Esophagus squamous epithelium (tissue), 5 donors: ENCODE results near the gene GAS7. TPM values are rescaled to one million over a fixed set of nuclear protein-coding genes. Genes with fewer than 3 reads are reported as not detected.
A peak's percentile ranks its signal among the peaks of the same experiment; 100 is the strongest.

ENCODE experiments used
- DNase-seq: peaks from one replicate; lab custom pipeline; 2025; lab: John Stamatoyannopoulos, UW
- H3K27ac ChIP-seq, 4 donors: fragments of 200-600 bp; sonication (generic); one replicate each; pipeline ENCODE4 v1.5.1; 2016 to 2019; ENCODE audit warnings: mild to moderate bottlenecking in 1 of 4
- H3K27me3 ChIP-seq, 4 donors: fragments of 200-600 bp; sonication (generic); 1 replicate in 3 of 4; 2 replicates in 1 of 4; pipeline versions ENCODE4 v1.5.1 to v1.6.0; 2017 to 2021; ENCODE audit warnings: antibody characterized with exemption in 1 of 4
- H3K36me3 ChIP-seq, 3 donors: fragments of 200-600 bp; sonication (generic); one replicate each; pipeline ENCODE4 v1.5.1; 2016 to 2019
- H3K4me1 ChIP-seq, 3 donors: fragments of 200-600 bp; sonication (generic); one replicate each; pipeline ENCODE4 v1.5.1; 2017 to 2019
- H3K4me3 ChIP-seq, 4 donors: fragments of 200-600 bp; sonication (generic); 1 replicate in 3 of 4; 2 replicates in 1 of 4; pipeline ENCODE4 v1.5.1; 2016 to 2019; ENCODE audit warnings: mild to moderate bottlenecking in 2 of 4, moderate library complexity in 1 of 4
- H3K9me3 ChIP-seq, 3 donors: fragments of 200-600 bp; sonication (generic); one replicate each; pipeline ENCODE4 v1.5.1; 2016 to 2019
- CTCF ChIP-seq, 6 experiments: fragments of 450-650 bp in 4 of 6; fragments of 200-600 bp in 2 of 6; sonication (generic) in 2 of 6; IDR thresholded peaks; one replicate each; pipeline ENCODE4 v1.5.1; 2016 to 2019; ENCODE audit warnings: antibody characterized with exemption in 6 of 6, mild to moderate bottlenecking in 4 of 6, moderate library complexity in 4 of 6
- POLR2A ChIP-seq, 4 donors: fragments of 450-650 bp; IDR thresholded peaks; one replicate each; pipeline ENCODE4 v1.6.1; 2017; ENCODE audit warnings: antibody characterized with exemption in 4 of 4, mild to moderate bottlenecking in 4 of 4, moderate library complexity in 3 of 4
- WGBS, 2 donors: methylation state at CpG; one replicate each; pipeline ENCODE4 v1.1.5; 2018; 5-methylcytosine and 5-hydroxymethylcytosine counted together
- intact Hi-C: fragments of 100-400 bp; cut with DNase I; formaldehyde crosslinking; loops from one replicate; pipeline ENCODE4 v1.15.0; 2022
- total RNA-seq, 4 donors: library from RNA; depleted of rRNA; stranded (reverse); fragments of >200 nt; gene quantifications; one replicate each; pipeline ENCODE4 v1.1.0, GENCODE V29; 2016
- donor health status: DM: yes; HTN: yes; CAD: no.

The GAS7 gene
- total RNA-seq, 4 donors from 2014 or later: 16.8 to 39.1 (median 30.1) TPM

DNA sequence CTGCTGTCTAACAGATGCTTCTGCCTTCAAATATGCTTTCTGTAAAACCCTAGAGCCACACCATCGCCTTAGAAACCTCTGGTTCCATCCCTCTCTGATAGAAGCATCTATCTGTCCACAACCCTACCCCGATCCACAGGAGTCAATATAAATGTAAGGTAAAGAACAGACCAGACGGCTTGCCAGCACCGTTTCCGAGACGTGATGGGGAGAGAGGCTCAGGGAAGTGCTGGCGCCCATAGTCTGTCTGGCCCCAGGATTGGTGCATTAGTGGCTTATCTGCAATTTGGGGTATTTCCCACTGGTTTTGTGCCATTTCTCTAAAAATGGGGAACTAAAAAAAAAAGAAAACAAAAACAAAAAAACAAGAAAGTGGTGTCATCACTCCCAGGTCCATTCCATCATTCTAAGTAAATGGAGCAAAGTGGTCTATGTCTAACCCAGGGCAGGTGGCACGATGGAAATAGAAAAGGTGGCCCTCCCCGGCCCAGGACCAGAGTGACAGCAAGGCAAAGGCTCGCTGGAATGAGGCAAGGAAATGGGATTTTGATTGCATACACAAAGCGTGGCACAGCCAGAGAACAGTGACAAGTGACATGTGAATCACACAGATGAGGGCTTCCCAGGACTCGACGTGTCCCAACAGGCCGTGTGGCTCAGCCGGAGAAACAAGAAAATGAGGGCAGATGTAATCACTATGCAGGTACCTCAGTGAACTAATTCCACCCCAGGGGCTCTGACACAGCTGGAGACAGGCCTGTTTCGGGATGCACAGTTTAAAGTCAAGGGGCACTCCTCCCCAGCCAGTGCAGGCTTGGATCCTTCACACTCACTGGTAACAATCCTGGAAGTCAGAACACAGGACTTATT is 125.6 kb downstream of the GAS7 start:
- TF ChIP-seq CTCF (IDR thresholded peaks at IDR 0.05): no peak
- TF ChIP-seq POLR2A (IDR thresholded peaks at IDR 0.05): no peak
- Histone ChIP-seq H3K27ac (peak overlapping the region; percentile 34 to 63 (median 42)), H3K27me3 (no peaks in the 10 kb centered on the region), H3K4me1 (peaks cover 26 to 82% (median 27%) of the 10 kb centered on the region in 3 donors), H3K36me3 (no peaks in the 10 kb centered on the region), H3K9me3 (no peaks in the 10 kb centered on the region), H3K4me3 (no peak overlapping the region)
- intact Hi-C loops: no loop called here
- WGBS, 2 donors: 65 to 72% methylated on average over 15 of the region's 16 CpGs
- DNase-seq: no peak

GRCh38 chr17:10072086-10072485 is 126.3 kb downstream of the GAS7 start:
- Histone ChIP-seq H3K4me1 (peaks cover 26 to 75% (median 27%) of the 10 kb centered on the region in 3 donors), H3K4me3 (no peak overlapping the region), H3K36me3 (no peaks in the 10 kb centered on the region), H3K27ac (peak overlapping the region in 2 of 4 donors; percentile 47 to 63), H3K9me3 (no peaks in the 10 kb centered on the region), H3K27me3 (no peaks in the 10 kb centered on the region)
- TF ChIP-seq POLR2A (IDR thresholded peaks at IDR 0.05) (no peak), CTCF (IDR thresholded peaks at IDR 0.05) (no peak)
- intact Hi-C loops: no loop called here
- DNase-seq: no peak
- 91 to 100% methylated on average over 4 of the region's 4 CpGs for WGBS, 2 donors

GRCh38 chr17:10071141-10071540 is 127.3 kb downstream of the GAS7 start:
- WGBS, 2 donors: 72 to 89% methylated on average over 4 to 5 of the region's 6 CpGs
- H3K36me3 ChIP-seq: no peaks in the 10 kb centered on the region
- H3K4me1 ChIP-seq: peaks cover 26 to 73% (median 27%) of the 10 kb centered on the region in 3 donors
- DNase-seq: no peak
- H3K4me3 ChIP-seq: no peak overlapping the region
- intact Hi-C loops: no loop called here
- no peak overlapping the region for H3K27ac ChIP-seq
- no peaks in the 10 kb centered on the region for H3K9me3 ChIP-seq
- H3K27me3 ChIP-seq: no peaks in the 10 kb centered on the region
- TF ChIP-seq CTCF (IDR thresholded peaks at IDR 0.05) (no peak), POLR2A (IDR thresholded peaks at IDR 0.05) (no peak)

DNA sequence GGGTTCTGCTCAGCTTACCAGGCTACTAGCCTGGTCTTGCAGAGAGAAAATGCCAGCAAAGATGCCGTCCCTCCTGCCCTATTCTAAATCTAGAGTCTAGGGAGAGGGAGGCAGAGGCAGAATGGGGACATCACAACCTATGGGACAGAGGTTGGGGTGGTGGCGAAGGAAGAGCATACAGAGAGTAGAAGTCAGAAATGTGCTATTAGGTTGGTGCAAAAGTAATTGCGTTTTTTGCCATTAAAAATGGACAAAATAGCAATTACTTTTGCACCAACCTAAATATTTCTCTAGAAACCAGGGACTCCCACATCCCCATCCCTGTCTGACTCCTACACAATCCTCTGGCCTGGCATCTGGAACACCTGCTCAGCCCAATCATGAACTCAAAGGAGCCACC is 127.7 kb downstream of the GAS7 start:
- no peak overlapping the region for H3K4me3 ChIP-seq
- H3K4me1 ChIP-seq: peaks cover 26 to 74% (median 27%) of the 10 kb centered on the region in 3 donors
- TF ChIP-seq CTCF (IDR thresholded peaks at IDR 0.05) (no peak), POLR2A (IDR thresholded peaks at IDR 0.05) (no peak)
- no peaks in the 10 kb centered on the region for H3K9me3 ChIP-seq
- DNase-seq: no peak
- intact Hi-C loops: no loop called here
- no peaks in the 10 kb centered on the region for H3K36me3 ChIP-seq
- WGBS, 2 donors: 83 to 97% methylated on average over 2 of the region's 3 CpGs
- no peaks in the 10 kb centered on the region for H3K27me3 ChIP-seq
- no peak overlapping the region for H3K27ac ChIP-seq

- peaks cover 0 to 7% (median 0%) of the 10 kb centered on the region in 3 donors for H3K9me3 ChIP-seq
- H3K27me3 ChIP-seq: no peaks in the 10 kb centered on the region
- intact Hi-C loops: no loop called here
- 70 to 77% methylated on average over 5 of the region's 5 CpGs for WGBS, 2 donors
- peak overlapping the region in 3 of 4 donors; percentile 39 to 71 (median 58) for H3K27ac ChIP-seq
- peaks cover 26 to 68% (median 27%) of the 10 kb centered on the region in 3 donors for H3K4me1 ChIP-seq
- no peak for TF ChIP-seq CTCF (IDR thresholded peaks at IDR 0.05)
- TF ChIP-seq POLR2A (IDR thresholded peaks at IDR 0.05): no peak
- no peak for DNase-seq
- H3K4me3 ChIP-seq: no peak overlapping the region
- no peaks in the 10 kb centered on the region for H3K36me3 ChIP-seq
Observed at GRCh38 chr17:10069301-10069700, 129.1 kb downstream of the GAS7 start.
